Astrocyte (in vitro differentiated cells and primary cell): ENCODE results near the gene DYNC1I1. TPM values are rescaled to one million over a fixed set of nuclear protein-coding genes. Genes with fewer than 3 reads are reported as not detected.

ENCODE experiments used
- DNase-seq: peaks from one replicate; pipeline ENCODE4 v3.0.0-alpha.2; 2010; ENCODE audit warnings: low read depth
- FAIRE-seq: peaks from 2 replicates; lab custom pipeline; 2011; peaks lifted over from hg19 to GRCh38; lab: Jason Lieb, UNC
- H2AFZ ChIP-seq: 2 replicates; pipeline ENCODE4 v1.6.0; 2012; ENCODE audit warnings: low read depth, low read length, inconsistent platforms
- H3K27ac ChIP-seq: 2 replicates; pipeline ENCODE4 v1.5.1; 2011; ENCODE audit warnings: low read depth, low read length, inconsistent platforms
- H3K27me3 ChIP-seq: 2 replicates; pipeline ENCODE4 v1.6.0; 2011; ENCODE audit warnings: low read length, inconsistent platforms; ENCODE audit not compliant: insufficient read depth
- H3K36me3 ChIP-seq: 2 replicates; pipeline ENCODE4 v1.5.1; 2011; ENCODE audit warnings: low read length, inconsistent platforms; ENCODE audit not compliant: insufficient read depth
- H3K4me1 ChIP-seq: 2 replicates; pipeline ENCODE4 v1.5.1; 2011; ENCODE audit warnings: low read length, inconsistent platforms; ENCODE audit not compliant: insufficient read depth
- H3K4me2 ChIP-seq: 2 replicates; pipeline ENCODE4 v1.6.0; 2012; ENCODE audit warnings: low read length, inconsistent platforms
- H3K4me3 ChIP-seq: 2 replicates; pipeline ENCODE4 v1.5.1; 2011; ENCODE audit warnings: low read depth, mild to moderate bottlenecking, low read length, inconsistent platforms; ENCODE audit not compliant: insufficient read depth
- H3K79me2 ChIP-seq: 2 replicates; pipeline ENCODE4 v1.6.0; 2012; ENCODE audit warnings: mild to moderate bottlenecking, low read length, inconsistent platforms; ENCODE audit not compliant: insufficient read depth
- H3K9ac ChIP-seq: 2 replicates; pipeline ENCODE4 v1.6.0; 2012; ENCODE audit warnings: mild to moderate bottlenecking, low read length, inconsistent platforms
- H3K9me3 ChIP-seq: 2 replicates; pipeline ENCODE4 v1.5.1; 2012; ENCODE audit warnings: low read depth, mild to moderate bottlenecking, low read length, inconsistent platforms; ENCODE audit not compliant: insufficient read depth
- H4K20me1 ChIP-seq: 2 replicates; pipeline ENCODE4 v1.6.0; 2012; ENCODE audit warnings: low read length, inconsistent platforms; ENCODE audit not compliant: insufficient read depth
- H3K27ac Mint-ChIP-seq: one replicate; pipeline ENCODE4 v1.8.0; 2021; ENCODE audit warnings: mild to moderate bottlenecking, mixed read lengths; ENCODE audit not compliant: unreplicated experiment
- H3K27me3 Mint-ChIP-seq: one replicate; pipeline ENCODE4 v1.8.0; 2021; ENCODE audit warnings: low read depth, mixed read lengths; ENCODE audit not compliant: unreplicated experiment
- H3K36me3 Mint-ChIP-seq: one replicate; pipeline ENCODE4 v1.8.0; 2021; ENCODE audit warnings: low read depth, mixed read lengths; ENCODE audit not compliant: unreplicated experiment
- H3K4me1 Mint-ChIP-seq: one replicate; pipeline ENCODE4 v1.8.0; 2021; ENCODE audit warnings: low read depth, mixed read lengths; ENCODE audit not compliant: unreplicated experiment
- H3K4me3 Mint-ChIP-seq: one replicate; pipeline ENCODE4 v1.8.0; 2021; ENCODE audit warnings: mild to moderate bottlenecking, moderate library complexity, mixed read lengths; ENCODE audit not compliant: unreplicated experiment
- H3K9me3 Mint-ChIP-seq: one replicate; pipeline ENCODE4 v1.8.0; 2021; ENCODE audit warnings: mild to moderate bottlenecking, mixed read lengths; ENCODE audit not compliant: unreplicated experiment
- CTCF ChIP-seq: IDR thresholded peaks from 2 replicates; pipeline ENCODE4 v1.5.1; 2011; ENCODE audit warnings: low read depth, mild to moderate bottlenecking, inconsistent platforms, low read length, moderate library complexity; ENCODE audit not compliant: insufficient read depth
- EZH2 ChIP-seq: IDR thresholded peaks from 2 replicates; pipeline ENCODE4 v1.6.1; 2012; ENCODE audit warnings: mild to moderate bottlenecking, low read length, inconsistent platforms; ENCODE audit not compliant: insufficient read depth
- total RNA-seq: library from RNA; stranded (reverse); gene quantifications from 2 replicates; pipeline ENCODE4 v1.2.1, GENCODE V29; 2021

The DYNC1I1 gene
- total RNA-seq, 1 donor from 2014 or later, result 3.2 TPM

GRCh38 chr7:95955748-95956147, 183.4 kb downstream of the DYNC1I1 start:
- H3K9me3 ChIP-seq, result no peaks in the 10 kb centered on the region
- H3K79me2 ChIP-seq, result no peaks in the 10 kb centered on the region
- H3K4me1 Mint-ChIP-seq, result no peaks in the 10 kb centered on the region
- H3K4me2 ChIP-seq, result no peak overlapping the region
- no peaks in the 10 kb centered on the region for H3K36me3 ChIP-seq
- H3K9me3 Mint-ChIP-seq, result no peaks in the 10 kb centered on the region
- H3K27me3 Mint-ChIP-seq, result peaks cover 15% of the 10 kb centered on the region
- DNase-seq (no peak), FAIRE-seq (no peak)
- H2AFZ ChIP-seq, result no peak overlapping the region
- H3K9ac ChIP-seq, result no peak overlapping the region
- no peak overlapping the region for H3K27ac ChIP-seq
- H4K20me1 ChIP-seq, result no peaks in the 10 kb centered on the region
- TF ChIP-seq EZH2 (no peak), CTCF (no peak)
- no peak overlapping the region for H3K4me3 ChIP-seq
- no peaks in the 10 kb centered on the region for H3K4me1 ChIP-seq
- H3K27me3 ChIP-seq, result no peaks in the 10 kb centered on the region
- no peak overlapping the region for H3K27ac Mint-ChIP-seq
- H3K36me3 Mint-ChIP-seq, result no peaks in the 10 kb centered on the region
- no peak overlapping the region for H3K4me3 Mint-ChIP-seq

GRCh38 chr7:95957510-95957909, 185.2 kb downstream of the DYNC1I1 start:
- H3K79me2 ChIP-seq, result no peaks in the 10 kb centered on the region
- no peak overlapping the region for H3K27ac ChIP-seq
- no peak overlapping the region for H3K4me2 ChIP-seq
- no peaks in the 10 kb centered on the region for H3K27me3 ChIP-seq
- no peaks in the 10 kb centered on the region for H3K36me3 ChIP-seq
- FAIRE-seq, result no peak
- Mint-ChIP-seq H3K27ac (no peak overlapping the region), H3K4me1 (no peaks in the 10 kb centered on the region), H3K4me3 (no peak overlapping the region), H3K27me3 (peaks cover 9% of the 10 kb centered on the region), H3K36me3 (no peaks in the 10 kb centered on the region), H3K9me3 (no peaks in the 10 kb centered on the region)
- H3K9ac ChIP-seq, result no peak overlapping the region
- H2AFZ ChIP-seq, result no peak overlapping the region
- no peak for DNase-seq
- H4K20me1 ChIP-seq, result no peaks in the 10 kb centered on the region
- no peaks in the 10 kb centered on the region for H3K4me1 ChIP-seq
- TF ChIP-seq EZH2, result no peak
- no peak for TF ChIP-seq CTCF
- H3K9me3 ChIP-seq, result no peaks in the 10 kb centered on the region
- H3K4me3 ChIP-seq, result no peak overlapping the region

- Mint-ChIP-seq H3K4me3 (no peak overlapping the region), H3K4me1 (peaks cover 9% of the 10 kb centered on the region), H3K9me3 (no peaks in the 10 kb centered on the region), H3K27me3 (peaks cover 9% of the 10 kb centered on the region), H3K36me3 (no peaks in the 10 kb centered on the region), H3K27ac (no peak overlapping the region)
- Histone ChIP-seq H3K79me2 (no peaks in the 10 kb centered on the region), H2AFZ (no peak overlapping the region), H3K9me3 (no peaks in the 10 kb centered on the region), H3K27ac (no peak overlapping the region), H3K4me1 (no peaks in the 10 kb centered on the region), H3K27me3 (no peaks in the 10 kb centered on the region), H3K4me2 (no peak overlapping the region), H3K4me3 (no peak overlapping the region), H3K9ac (no peak overlapping the region), H3K36me3 (no peaks in the 10 kb centered on the region), H4K20me1 (no peaks in the 10 kb centered on the region)
- DNase-seq (no peak), FAIRE-seq (no peak)
- TF ChIP-seq EZH2 (no peak), CTCF (no peak)
Measured at GRCh38 chr7:95960706-95961244, 188.4 kb downstream of the DYNC1I1 start.
